Gastroesophageal sphincter (tissue), 3 donors: ENCODE data around the gene SLC25A21.

Source experiments
- CTCF ChIP-seq, 4 experiments: fragments of 200-600 bp in 2 of 4; fragments of 450-650 bp in 2 of 4; sonication (generic) in 1 of 4; IDR thresholded peaks; one replicate each; pipeline ENCODE4 v1.5.1; 2017 to 2019; ENCODE audit warnings: antibody characterized with exemption in 4 of 4, mild to moderate bottlenecking in 2 of 4, moderate library complexity in 2 of 4
- POLR2A ChIP-seq, 2 donors: fragments of 450-650 bp; IDR thresholded peaks; one replicate each; pipeline ENCODE4 v1.6.1; 2017; ENCODE audit warnings: antibody characterized with exemption in 2 of 2, mild to moderate bottlenecking in 2 of 2, moderate library complexity in 1 of 2

GRCh38 chr14:37172936-37173614 is 669 bp upstream of the SLC25A21 start:
- TF ChIP-seq POLR2A (IDR thresholded peaks at IDR 0.05) (no peak), CTCF (IDR thresholded peaks at IDR 0.05) (no peak)
